Measurements from ENCODE around the gene SUMO4. TPM values are rescaled to one million over a fixed set of nuclear protein-coding genes. Genes with fewer than 3 reads are reported as not detected.

SUMO4 gene
- total and polyA plus RNA-seq, 10 of the 15 experiments (the other 5 are each of a cell fraction or from before 2014, with no cell fraction given), result 0.07 to 5.3 (median 1.0) TPM; not detected in 1

DNA sequence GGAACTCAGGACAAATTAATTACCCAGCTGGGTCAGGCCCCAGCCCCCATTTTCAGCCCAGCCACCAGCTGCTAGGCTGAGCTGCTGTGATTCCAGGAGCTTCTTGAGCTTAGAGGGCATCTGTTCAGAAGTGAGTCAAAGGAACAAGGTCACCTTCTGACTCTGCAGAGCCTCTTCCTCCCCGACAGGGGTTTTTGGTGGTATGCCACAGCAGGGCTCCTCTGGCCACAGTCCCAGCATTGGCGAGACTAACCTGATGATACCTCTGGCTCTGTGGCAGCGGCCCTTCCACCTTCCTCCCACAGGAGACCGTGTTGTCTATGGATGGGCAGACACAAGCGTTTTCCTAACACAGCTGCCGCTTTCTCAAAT is 45.0 kb downstream of the SUMO4 start:
- no peak overlapping the region for H3K27ac ChIP-seq (ENCODE audit: control insufficient read depth, insufficient read depth)
- FAIRE-seq (no peak), DNase-seq (ENCODE audit: low read depth, low spot score) (no peak), ATAC-seq (peak; percentile 77)
- H3K36me3 ChIP-seq (ENCODE audit: control insufficient read depth in 2 of 2, insufficient read depth in 2 of 2, low read length in 1 of 2), result peaks cover 0 to 3% of the 10 kb centered on the region in 2 experiments; a peak in 2 of 4 replicates
- in situ Hi-C loops (cut with MboI) (loop anchor here (25.0 kb wide), 1 partner anchor 683 kb away; no protein-coding TSS in a partner anchor), intact Hi-C loops (cut with micrococcal nuclease; ENCODE audit: unreplicated experiment) (no loop called here)
- 19% methylated on average over 6 of the region's 6 CpGs for WGBS (ENCODE audit: insufficient coverage, insufficient replicate concordance, low lambda C conversion rate, missing lambda C conversion rate)
- ChIA-PET SMC1A (ENCODE audit: uncharacterized antibody, unreplicated experiment) (interaction anchor here (1.0 to 2.6 kb wide), 5 partner anchors 10 to 73 kb away, joined by 3 to 13 read pairs (median 3); no protein-coding TSS in a partner anchor), CTCF (interaction anchor here (2.4 kb wide), 1 partner anchor 72 kb away, joined by 9 read pairs; no protein-coding TSS in a partner anchor), POLR2A (no interaction called here), RAD21 (ENCODE audit: unreplicated experiment) (interaction anchor here (0.9 to 1.9 kb wide), 3 partner anchors 12 to 72 kb away, joined by 3 to 6 read pairs (median 3); no protein-coding TSS in a partner anchor)
- no peaks in the 10 kb centered on the region for H3K4me1 ChIP-seq (ENCODE audit: control insufficient read depth, insufficient read depth, low read length)
- H3K4me3 ChIP-seq, result no peak overlapping the region
- no peaks in the 10 kb centered on the region for H3K79me2 ChIP-seq (ENCODE audit: control insufficient read depth, insufficient read depth, low read length)
- H3K9me3 ChIP-seq (replicated peaks; ENCODE audit: control insufficient read depth, insufficient read depth, low read length), result no peaks in the 10 kb centered on the region; the same call in 2 of the 3 replicates
- no peaks in the 10 kb centered on the region for H4K20me1 ChIP-seq (ENCODE audit: control insufficient read depth, insufficient read depth)
- H2AFZ ChIP-seq (ENCODE audit: control insufficient read depth, low read depth, low read length), result no peak overlapping the region
- no peak overlapping the region for H3K4me2 ChIP-seq (ENCODE audit: control insufficient read depth, insufficient read depth)
- H3K27me3 ChIP-seq (replicated peaks in 1 of 2; ENCODE audit: control insufficient read depth in 2 of 2, insufficient read depth in 2 of 2, low read length in 1 of 2), result no peaks in the 10 kb centered on the region
- no peak overlapping the region for H3K9ac ChIP-seq (ENCODE audit: control insufficient read depth, insufficient read depth, low read length)
- BruUV-seq (replicated peaks), result no TSS peak
- TF ChIP-seq SPI1 (IDR thresholded peaks at IDR 0.05; ENCODE audit: borderline replicate concordance, insufficient read depth, low read depth, low read length), result peak; percentile 13; the same call in 1 of the 2 replicates
- no peak for TF ChIP-seq HDAC2 (IDR thresholded peaks at IDR 0.05)

DNA sequence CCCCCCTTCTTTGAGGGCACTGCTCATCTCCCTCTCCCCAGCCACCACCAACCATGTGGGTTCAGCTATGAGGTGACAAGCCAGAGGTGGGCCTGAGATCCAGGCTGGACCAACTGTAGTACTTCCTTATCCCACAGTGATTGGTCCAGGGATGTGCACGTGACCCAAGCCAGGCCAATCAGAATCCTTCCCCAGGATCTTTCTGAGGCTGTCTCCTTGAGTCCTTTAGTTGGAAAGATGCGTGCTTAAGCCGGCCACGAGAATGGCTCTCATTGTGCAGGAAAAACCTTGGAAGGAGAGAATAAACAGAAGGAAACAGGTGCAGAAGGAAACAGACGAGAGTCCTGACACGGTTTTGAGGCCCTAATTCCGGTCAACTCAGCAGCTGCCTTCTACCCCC is 45.5 kb downstream of the SUMO4 start:
- TF ChIP-seq HDAC2 (IDR thresholded peaks at IDR 0.05), result no peak
- no peak for TF ChIP-seq SMC3 (IDR thresholded peaks at IDR 0.05; ENCODE audit: borderline replicate concordance, low read length)
- no peak for TF ChIP-seq SREBF2 (IDR thresholded peaks at IDR 0.05; ENCODE audit: low read length)
- no peak for TF ChIP-seq MXI1 (IDR thresholded peaks at IDR 0.05; ENCODE audit: low read depth, low read length)
- 0 out of 2 replicates have a peak, but pooled peaks have one; percentile 43 for TF ChIP-seq NFYB (IDR thresholded peaks at IDR 0.05; ENCODE audit: insufficient read depth, low read depth, low read length)
- TF ChIP-seq, protein P1, sequence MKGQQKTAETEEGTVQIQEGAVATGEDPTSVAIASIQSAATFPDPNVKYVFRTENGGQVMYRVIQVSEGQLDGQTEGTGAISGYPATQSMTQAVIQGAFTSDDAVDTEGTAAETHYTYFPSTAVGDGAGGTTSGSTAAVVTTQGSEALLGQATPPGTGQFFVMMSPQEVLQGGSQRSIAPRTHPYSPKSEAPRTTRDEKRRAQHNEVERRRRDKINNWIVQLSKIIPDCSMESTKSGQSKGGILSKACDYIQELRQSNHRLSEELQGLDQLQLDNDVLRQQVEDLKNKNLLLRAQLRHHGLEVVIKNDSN (IDR thresholded peaks at IDR 0.05; ENCODE audit: borderline replicate concordance, extremely low read length, insufficient read depth, low read depth, low read length), result peak; percentile 25
- in situ Hi-C loops (cut with MboI), result loop anchor here (25.0 kb wide), 1 partner anchor 683 kb away; no protein-coding TSS in a partner anchor

More for the DNA sequence above, 45.5 kb downstream of the SUMO4 start:
- FAIRE-seq (no peak), DNase-seq (ENCODE audit: low read depth, low spot score) (no peak), ATAC-seq (peak; percentile 49)
- Histone ChIP-seq H3K9ac (ENCODE audit: control insufficient read depth, insufficient read depth, low read length) (no peak overlapping the region), H3K9me3 (replicated peaks; ENCODE audit: control insufficient read depth, insufficient read depth, low read length) (no peaks in the 10 kb centered on the region; the same call in 2 of the 3 replicates), H3K36me3 (ENCODE audit: control insufficient read depth in 2 of 2, insufficient read depth in 2 of 2, low read length in 1 of 2) (peaks cover 0 to 8% of the 10 kb centered on the region in 2 experiments; a peak in 2 of 4 replicates), H3K79me2 (ENCODE audit: control insufficient read depth, insufficient read depth, low read length) (no peaks in the 10 kb centered on the region), H3K27me3 (replicated peaks in 1 of 2; ENCODE audit: control insufficient read depth in 2 of 2, insufficient read depth in 2 of 2, low read length in 1 of 2) (no peaks in the 10 kb centered on the region), H2AFZ (ENCODE audit: control insufficient read depth, low read depth, low read length) (no peak overlapping the region), H3K4me2 (ENCODE audit: control insufficient read depth, insufficient read depth) (no peak overlapping the region), H3K4me3 (no peak overlapping the region), H3K4me1 (ENCODE audit: control insufficient read depth, insufficient read depth, low read length) (no peaks in the 10 kb centered on the region), H3K27ac (ENCODE audit: control insufficient read depth, insufficient read depth) (no peak overlapping the region), H4K20me1 (ENCODE audit: control insufficient read depth, insufficient read depth) (no peaks in the 10 kb centered on the region)
- SMC1A ChIA-PET (ENCODE audit: uncharacterized antibody, unreplicated experiment), result interaction anchor here (1.0 to 2.6 kb wide), 6 partner anchors 10 to 73 kb away, joined by 3 to 13 read pairs (median 4); no protein-coding TSS in a partner anchor
- RAD21 ChIA-PET (ENCODE audit: unreplicated experiment), result interaction anchor here (0.9 to 1.9 kb wide), 3 partner anchors 12 to 72 kb away, joined by 3 to 6 read pairs (median 3); no protein-coding TSS in a partner anchor
- WGBS (ENCODE audit: insufficient coverage, insufficient replicate concordance, low lambda C conversion rate, missing lambda C conversion rate), result 94% methylated on average over 7 of the region's 7 CpGs
- POLR2A ChIA-PET, result interaction anchor here (0.7 kb wide), 1 partner anchor 26 kb away, joined by 3 read pairs; no protein-coding TSS in a partner anchor
- BruUV-seq (replicated peaks), result no TSS peak
- intact Hi-C loops (cut with micrococcal nuclease; ENCODE audit: unreplicated experiment), result no loop called here
- CTCF ChIA-PET, result interaction anchor here (1.4 to 2.6 kb wide), 3 partner anchors 14 to 72 kb away, joined by 3 to 9 read pairs (median 6); no protein-coding TSS in a partner anchor
